SK-N-SH (cell line): Measurements from ENCODE around the gene WBP2. TPM values are rescaled to one million over a fixed set of nuclear protein-coding genes. Genes with fewer than 3 reads are reported as not detected.

ENCODE experiments used
- CTCF ChIA-PET: fragments of 300-600, 350-600 bp; formaldehyde crosslinking; extraction: SDS; loops from one replicate; lab custom pipeline; 2021; lab: Yijun Ruan, JAX
- POLR2A ChIA-PET: fragments of 350-600 bp; sonication (Branson Sonifier 250); formaldehyde crosslinking; extraction: SDS; loops from one replicate; lab custom pipeline; 2020; ENCODE audit warnings: antibody characterized with exemption, inconsistent platforms; lab: Yijun Ruan, JAX
- DNase-seq: peaks from one replicate; pipeline ENCODE4 v3.0.0; 2012
- H2AFZ ChIP-seq: fragments of 200-600 bp; sonication (generic); 2 replicates; pipeline ENCODE4 v1.8.1; 2016; ENCODE audit warnings: antibody characterized with exemption, mild to moderate bottlenecking, low read depth
- H3F3A ChIP-seq: fragments of 200-600 bp; sonication (generic); replicated peaks from 2 replicates; pipeline ENCODE3; 2016; ENCODE audit warnings: antibody characterized with exemption, mild to moderate bottlenecking; ENCODE audit not compliant: insufficient read depth
- H3K27ac ChIP-seq, 2 experiments: fragments of 200-500 bp in 1 of 2; fragments of 200-600 bp in 1 of 2; sonication (Bioruptor generic) in 1 of 2; sonication (generic), shearing (Covaris generic) in 1 of 2; 2 replicates each; pipeline versions ENCODE4 v1.5.1 to v1.6.1; 2014 to 2016; ENCODE audit warnings: low read depth in 2 of 2, inconsistent platforms in 1 of 2, low read length in 1 of 2, mild to moderate bottlenecking in 1 of 2, mixed read lengths in 1 of 2
- H3K27me3 ChIP-seq: fragments of 200-600 bp; sonication (generic), shearing (Covaris generic); 2 replicates; pipeline ENCODE4 v1.6.1; 2016; ENCODE audit warnings: mixed run types; ENCODE audit not compliant: insufficient read depth
- H3K36me3 ChIP-seq, 2 experiments: fragments of 200-500 bp in 1 of 2; fragments of 200-600 bp in 1 of 2; sonication (Bioruptor generic) in 1 of 2; sonication (generic) in 1 of 2; replicated peaks in 1 of 2; 2 replicates each; pipeline versions ENCODE3 to v1.5.1; 2014 to 2016; ENCODE audit warnings: low read length in 1 of 2, mild to moderate bottlenecking in 1 of 2; ENCODE audit not compliant: insufficient read depth in 2 of 2, control insufficient read depth in 1 of 2
- H3K4me1 ChIP-seq, 2 experiments: fragments of 200-500 bp in 1 of 2; fragments of 200-600 bp in 1 of 2; sonication (Bioruptor generic) in 1 of 2; sonication (generic), shearing (Covaris generic) in 1 of 2; 2 replicates each; pipeline versions ENCODE4 v1.5.1 to v1.6.1; 2014 to 2016; ENCODE audit warnings: low read depth in 1 of 2, low read length in 1 of 2, mixed run types in 1 of 2; ENCODE audit not compliant: insufficient read depth in 2 of 2, control insufficient read depth in 1 of 2
- H3K4me2 ChIP-seq: fragments of 200-600 bp; sonication (generic), shearing (Covaris generic); 2 replicates; pipeline ENCODE4 v1.6.1; 2017; ENCODE audit warnings: mixed run types
- H3K4me3 ChIP-seq, 2 experiments: fragments of 200-500 bp in 1 of 2; fragments of 200-600 bp in 1 of 2; sonication (Bioruptor generic) in 1 of 2; sonication (generic), shearing (Covaris generic) in 1 of 2; 2 replicates each; pipeline versions ENCODE4 v1.5.1 to v1.8.1; 2014 to 2016; ENCODE audit warnings: low read depth in 2 of 2, inconsistent platforms in 1 of 2, low read length in 1 of 2, mild to moderate bottlenecking in 1 of 2, mixed read lengths in 1 of 2, moderate library complexity in 1 of 2
- H3K79me2 ChIP-seq: fragments of 200-600 bp; sonication (generic); 2 replicates; pipeline ENCODE4 v1.8.1; 2017; ENCODE audit warnings: mild to moderate bottlenecking; ENCODE audit not compliant: insufficient read depth
- H3K9ac ChIP-seq: fragments of 200-600 bp; sonication (generic); 2 replicates; pipeline ENCODE4 v1.6.1; 2017; ENCODE audit warnings: mixed run types
- H3K9me2 ChIP-seq: fragments of 200-600 bp; sonication (generic); 2 replicates; pipeline ENCODE4 v1.6.1; 2017; ENCODE audit warnings: mixed run types
- H3K9me3 ChIP-seq: fragments of 200-600 bp; sonication (generic); 2 replicates; pipeline ENCODE4 v1.6.1; 2017; ENCODE audit warnings: mixed run types, mild to moderate bottlenecking, moderate library complexity
- H4K20me1 ChIP-seq: fragments of 200-600 bp; sonication (generic); 2 replicates; pipeline ENCODE4 v1.6.1; 2017; ENCODE audit warnings: mild to moderate bottlenecking, mixed run types; ENCODE audit not compliant: insufficient read depth
- EP300 ChIP-seq, 2 experiments: IDR thresholded peaks; 2 replicates each; pipeline versions ENCODE4 v1.4.0 to v1.6.1; 2012; ENCODE audit warnings: borderline replicate concordance in 1 of 2, low read depth in 1 of 2, low read length in 1 of 2
- EZH2phosphoT487 ChIP-seq: fragments of 200-600 bp; sonication (generic); IDR thresholded peaks from 2 replicates; pipeline ENCODE4 v1.6.1; 2017; ENCODE audit warnings: low read depth, mixed run types, mild to moderate bottlenecking, antibody characterized with exemption, moderate library complexity, borderline replicate concordance
- FOXM1 ChIP-seq: IDR thresholded peaks from 2 replicates; pipeline ENCODE4 v1.4.0; 2012; ENCODE audit warnings: low read depth, mild to moderate bottlenecking
- GABPA ChIP-seq: IDR thresholded peaks from 2 replicates; pipeline ENCODE4 v1.4.0; 2012; ENCODE audit warnings: low read depth, mild to moderate bottlenecking
- MXI1 ChIP-seq: IDR thresholded peaks from 2 replicates; pipeline ENCODE4 v1.6.1; 2012; ENCODE audit warnings: mild to moderate bottlenecking, low read depth, low read length, improper control_type of control experiment
- NRF1 ChIP-seq: IDR thresholded peaks from 2 replicates; pipeline ENCODE4 v1.6.1; 2012; ENCODE audit warnings: low read depth, mild to moderate bottlenecking, low read length
- RAD21 ChIP-seq: IDR thresholded peaks from 2 replicates; pipeline ENCODE4 v1.6.1; 2012; ENCODE audit warnings: mild to moderate bottlenecking, low read length
- SIN3A ChIP-seq: IDR thresholded peaks from 2 replicates; pipeline ENCODE4 v1.6.1; 2012; ENCODE audit warnings: low read depth, mild to moderate bottlenecking, low read length, moderate library complexity, borderline replicate concordance
- TEAD4 ChIP-seq: IDR thresholded peaks from 2 replicates; pipeline ENCODE4 v1.4.0; 2012; ENCODE audit warnings: mild to moderate bottlenecking, borderline replicate concordance; ENCODE audit not compliant: insufficient read depth
- WGBS: methylation state at CpG from one replicate; pipeline ENCODE4 v1.1.6; 2017; ENCODE audit warnings: low lambda C conversion rate; 5-methylcytosine and 5-hydroxymethylcytosine counted together
- polyA plus RNA-seq, 3 experiments: library from polyadenylated mRNA; depleted of rRNA; stranded (reverse); fragments of >200 nt; gene quantifications; 2 replicates each; pipeline ENCODE4 v1.2.3, GENCODE V29; 2012
- TF ChIP-seq, protein P1 (sequence below): IDR thresholded peaks from 2 replicates; pipeline ENCODE4 v1.4.0; 2012; ENCODE audit warnings: low read depth, borderline replicate concordance
- TF ChIP-seq, protein P2 (sequence below): IDR thresholded peaks from 2 replicates; pipeline ENCODE4 v1.4.0; 2012; ENCODE audit warnings: low read depth
- TF ChIP-seq, protein P3 (sequence below): fragments of 150-350 bp; IDR thresholded peaks from 2 replicates; pipeline ENCODE4 v1.6.1; 2017; ENCODE audit warnings: antibody characterized with exemption, low read length, low read depth, borderline replicate concordance

The WBP2 gene
- polyA plus RNA-seq, 1 of the 3 experiments (the other 2 are of a cell fraction) = 55.8 TPM

DNA sequence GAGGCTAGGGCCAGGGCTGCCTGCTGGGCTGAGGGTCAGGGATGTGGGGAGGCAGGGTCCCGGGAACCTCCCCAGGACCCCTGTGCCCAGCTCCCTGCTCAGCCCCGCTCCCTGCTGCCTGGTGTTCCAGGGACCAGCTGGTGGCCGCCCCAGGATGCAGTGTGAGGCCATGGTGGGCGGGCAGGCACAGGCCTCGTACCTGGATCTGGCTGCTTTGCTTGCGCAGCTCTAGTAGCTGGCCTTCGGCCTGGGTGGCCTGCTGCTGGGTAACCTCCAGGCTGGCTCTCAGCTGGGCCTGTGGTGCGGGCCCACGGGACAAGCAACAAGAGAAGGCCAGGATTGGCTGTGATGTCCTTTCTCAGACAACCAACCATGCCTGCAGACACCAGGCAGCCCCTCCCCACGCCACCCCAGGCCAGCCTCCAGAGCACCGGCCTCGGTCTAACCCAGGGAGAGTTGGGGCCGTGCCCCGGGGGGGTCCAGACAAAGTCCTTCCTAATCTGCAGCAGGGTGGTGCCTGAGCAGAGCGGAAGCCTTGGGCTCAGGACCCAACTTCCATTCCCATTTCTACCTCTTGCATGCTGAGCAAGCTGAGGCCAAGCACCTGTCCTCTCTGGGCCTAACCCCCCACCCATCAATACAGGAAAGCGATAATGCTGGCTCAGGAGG, 37.6 kb upstream of the WBP2 start (continued):
- TF ChIP-seq, protein P1, sequence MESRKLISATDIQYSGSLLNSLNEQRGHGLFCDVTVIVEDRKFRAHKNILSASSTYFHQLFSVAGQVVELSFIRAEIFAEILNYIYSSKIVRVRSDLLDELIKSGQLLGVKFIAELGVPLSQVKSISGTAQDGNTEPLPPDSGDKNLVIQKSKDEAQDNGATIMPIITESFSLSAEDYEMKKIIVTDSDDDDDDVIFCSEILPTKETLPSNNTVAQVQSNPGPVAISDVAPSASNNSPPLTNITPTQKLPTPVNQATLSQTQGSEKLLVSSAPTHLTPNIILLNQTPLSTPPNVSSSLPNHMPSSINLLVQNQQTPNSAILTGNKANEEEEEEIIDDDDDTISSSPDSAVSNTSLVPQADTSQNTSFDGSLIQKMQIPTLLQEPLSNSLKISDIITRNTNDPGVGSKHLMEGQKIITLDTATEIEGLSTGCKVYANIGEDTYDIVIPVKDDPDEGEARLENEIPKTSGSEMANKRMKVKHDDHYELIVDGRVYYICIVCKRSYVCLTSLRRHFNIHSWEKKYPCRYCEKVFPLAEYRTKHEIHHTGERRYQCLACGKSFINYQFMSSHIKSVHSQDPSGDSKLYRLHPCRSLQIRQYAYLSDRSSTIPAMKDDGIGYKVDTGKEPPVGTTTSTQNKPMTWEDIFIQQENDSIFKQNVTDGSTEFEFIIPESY = no peak

DNA sequence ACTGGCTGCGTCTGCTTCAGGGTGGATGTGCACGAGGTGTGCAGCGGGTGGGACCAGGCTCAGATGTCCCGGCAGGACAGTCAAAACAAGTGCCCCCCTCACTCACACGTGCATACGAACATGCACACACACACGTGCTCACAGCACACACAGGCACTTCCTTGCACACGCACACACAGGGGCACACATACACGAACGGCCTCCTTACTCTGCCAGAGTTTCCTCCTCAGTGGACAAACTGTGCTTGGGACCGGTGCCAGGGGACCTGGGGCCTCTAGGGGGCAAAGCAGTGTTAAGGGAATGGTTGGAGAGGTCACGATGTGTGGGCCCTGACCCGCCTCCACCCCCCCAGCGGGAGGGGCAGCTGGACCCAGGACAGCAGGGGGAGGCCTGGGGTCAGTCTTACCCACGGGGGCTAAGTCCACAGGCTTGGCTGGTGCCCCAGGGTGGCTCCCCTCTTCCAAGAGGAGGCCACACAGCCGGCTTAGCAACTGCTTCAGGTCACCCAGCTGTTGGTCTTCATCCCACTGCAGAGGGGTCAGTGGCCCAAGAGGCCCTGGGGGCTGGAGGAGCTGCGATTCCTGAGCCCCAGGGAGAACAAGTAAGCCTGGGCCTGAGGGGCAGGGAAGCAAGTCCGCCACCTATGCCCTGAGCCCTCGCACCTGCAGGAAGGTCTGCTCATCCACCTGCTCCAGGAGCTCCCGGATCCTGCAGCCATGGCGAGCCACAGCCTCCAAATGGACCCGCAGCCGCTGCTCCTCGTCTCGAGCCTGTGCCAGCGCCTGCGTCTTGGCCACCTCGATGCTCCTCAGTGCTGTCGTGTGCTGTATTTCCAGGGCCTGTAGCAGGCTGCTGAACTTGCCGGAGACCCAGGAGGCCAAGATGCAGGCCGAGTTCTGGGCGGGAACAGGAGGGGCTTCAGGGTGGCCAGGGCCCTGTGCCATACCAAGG, 36.7 kb upstream of the WBP2 start:
- Histone ChIP-seq H3K4me3 (no peak overlapping the region), H4K20me1 (no peaks in the 10 kb centered on the region), H3K9me3 (no peaks in the 10 kb centered on the region), H3K36me3 (peaks cover 0 to 15% of the 10 kb centered on the region in 2 experiments), H3K4me2 (no peak overlapping the region), H3K27ac (no peak overlapping the region), H3K4me1 (peaks cover 9 to 11% of the 10 kb centered on the region in 2 experiments; a peak in 3 of 4 replicates), H3K27me3 (no peaks in the 10 kb centered on the region), H3K9me2 (no peaks in the 10 kb centered on the region), H3K79me2 (peaks cover 32% of the 10 kb centered on the region), H3K9ac (no peak overlapping the region), H2AFZ (no peak overlapping the region), H3F3A (peaks cover 21% of the 10 kb centered on the region)
- POLR2A ChIA-PET = interaction anchor here (1.2 kb wide), 1 partner anchor 48 kb away, joined by 3 read pairs; no protein-coding TSS in a partner anchor
- no peak for DNase-seq
- WGBS = 95% methylated on average over 28 of the region's 32 CpGs
- CTCF ChIA-PET = interaction anchor here (1.0 to 16.0 kb wide), 5 partner anchors 13 to 114 kb away, joined by 5 to 214 read pairs (median 24); partner anchors contain the start of genes MRPL38 and TRIM47
- TF ChIP-seq, protein P2, sequence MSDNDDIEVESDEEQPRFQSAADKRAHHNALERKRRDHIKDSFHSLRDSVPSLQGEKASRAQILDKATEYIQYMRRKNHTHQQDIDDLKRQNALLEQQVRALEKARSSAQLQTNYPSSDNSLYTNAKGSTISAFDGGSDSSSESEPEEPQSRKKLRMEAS = no peak
- TF ChIP-seq MXI1 = no peak
- TF ChIP-seq EP300 (IDR thresholded peaks at IDR 0.05; ENCODE audit: borderline replicate concordance in 1 of 2, low read depth in 1 of 2, low read length in 1 of 2) = no peak
- TF ChIP-seq GABPA = no peak
- no peak for TF ChIP-seq TEAD4
- TF ChIP-seq, protein P3, sequence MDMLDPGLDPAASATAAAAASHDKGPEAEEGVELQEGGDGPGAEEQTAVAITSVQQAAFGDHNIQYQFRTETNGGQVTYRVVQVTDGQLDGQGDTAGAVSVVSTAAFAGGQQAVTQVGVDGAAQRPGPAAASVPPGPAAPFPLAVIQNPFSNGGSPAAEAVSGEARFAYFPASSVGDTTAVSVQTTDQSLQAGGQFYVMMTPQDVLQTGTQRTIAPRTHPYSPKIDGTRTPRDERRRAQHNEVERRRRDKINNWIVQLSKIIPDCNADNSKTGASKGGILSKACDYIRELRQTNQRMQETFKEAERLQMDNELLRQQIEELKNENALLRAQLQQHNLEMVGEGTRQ = no peak
- no peak for TF ChIP-seq RAD21
- no peak for TF ChIP-seq FOXM1
- no peak for TF ChIP-seq NRF1
- TF ChIP-seq SIN3A = no peak
- TF ChIP-seq EZH2phosphoT487 = no peak
